ENCODE results near the gene FGFBP2.

DNA sequence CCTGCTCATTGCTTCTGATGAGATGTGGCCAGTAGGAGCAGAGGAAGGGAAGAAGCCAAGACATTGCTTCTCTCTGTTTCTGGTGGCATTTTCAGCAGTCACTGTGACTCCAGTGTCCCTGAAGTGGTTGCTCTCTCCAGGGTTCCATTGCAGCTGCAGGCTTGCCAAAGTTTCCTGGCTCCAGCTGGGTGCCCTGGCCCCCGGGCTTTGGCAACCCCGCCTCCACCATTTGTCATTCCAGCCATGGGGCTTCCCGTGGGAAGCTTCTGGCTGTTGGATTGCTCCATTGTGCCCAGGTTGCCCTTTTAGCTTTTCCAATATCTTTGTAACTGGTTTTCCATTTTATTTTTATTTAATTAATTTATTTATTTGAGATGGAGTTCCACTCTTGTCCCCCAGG is 37.1 kb downstream of the FGFBP2 start:
- TF ChIP-seq ZNF777 (tag by site-specific recombination; IDR thresholded peaks at IDR 0.05; ENCODE audit: borderline replicate concordance) (no peak), CTCF (tag by site-specific recombination; IDR thresholded peaks at IDR 0.05) (no peak), ZNF138 (tag by site-specific recombination; IDR thresholded peaks at IDR 0.05; ENCODE audit: borderline replicate concordance) (no peak), ZNF654 (tag by site-specific recombination; IDR thresholded peaks at IDR 0.05; ENCODE audit: low read depth) (no peak), FEZF1 (tag by site-specific recombination; IDR thresholded peaks at IDR 0.05) (no peak)
- TF ChIP-seq, protein P1, sequence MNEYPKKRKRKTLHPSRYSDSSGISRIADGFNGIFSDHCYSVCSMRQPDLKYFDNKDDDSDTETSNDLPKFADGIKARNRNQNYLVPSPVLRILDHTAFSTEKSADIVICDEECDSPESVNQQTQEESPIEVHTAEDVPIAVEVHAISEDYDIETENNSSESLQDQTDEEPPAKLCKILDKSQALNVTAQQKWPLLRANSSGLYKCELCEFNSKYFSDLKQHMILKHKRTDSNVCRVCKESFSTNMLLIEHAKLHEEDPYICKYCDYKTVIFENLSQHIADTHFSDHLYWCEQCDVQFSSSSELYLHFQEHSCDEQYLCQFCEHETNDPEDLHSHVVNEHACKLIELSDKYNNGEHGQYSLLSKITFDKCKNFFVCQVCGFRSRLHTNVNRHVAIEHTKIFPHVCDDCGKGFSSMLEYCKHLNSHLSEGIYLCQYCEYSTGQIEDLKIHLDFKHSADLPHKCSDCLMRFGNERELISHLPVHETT (tag by site-specific recombination; IDR thresholded peaks at IDR 0.05) = no peak
